ENCODE data around the gene FLOT1.
A peak's percentile ranks its signal among the peaks of the same experiment; 100 is the strongest.

Gene FLOT1

GRCh38 chr6:30685157-30686008 lies 57.1 kb downstream of the FLOT1 start:
- no peak for DNase-seq (ENCODE audit: low read depth)
- peak overlapping the region; percentile 93 for H3K4me3 ChIP-seq (ENCODE audit: low read length)
- TF ChIP-seq CTCF (conservative IDR thresholded peaks at IDR 0.05; ENCODE audit: low read length) = peak; percentile 46

- peak; percentile 31 for DNase-seq (ENCODE audit: low read depth)
Observed at GRCh38 chr6:30684386-30685156, 57.9 kb downstream of the FLOT1 start.

GRCh38 chr6:30683980-30684338 lies 58.5 kb downstream of the FLOT1 start:
- TF ChIP-seq CTCF (conservative IDR thresholded peaks at IDR 0.05; ENCODE audit: low read length) = no peak
- H3K4me3 ChIP-seq (ENCODE audit: low read length) = peak overlapping the region; percentile 93
- no peak for DNase-seq (ENCODE audit: low read depth)

More at GRCh38 chr6:30684386-30685156, 57.9 kb downstream of the FLOT1 start:
- TF ChIP-seq CTCF (conservative IDR thresholded peaks at IDR 0.05; ENCODE audit: low read length) = no peak
- H3K4me3 ChIP-seq (ENCODE audit: low read length) = peak overlapping the region; percentile 93

GRCh38 chr6:30683183-30683979 lies 59.1 kb downstream of the FLOT1 start:
- TF ChIP-seq CTCF (conservative IDR thresholded peaks at IDR 0.05; ENCODE audit: low read length) = no peak
- H3K4me3 ChIP-seq (ENCODE audit: low read length) = peak overlapping the region; percentile 93

GRCh38 chr6:30682143-30683117 lies 60.1 kb downstream of the FLOT1 start:
- peak; percentile 87 for DNase-seq (ENCODE audit: low read depth)
- peak overlapping the region; percentile 93 for H3K4me3 ChIP-seq (ENCODE audit: low read length)
- no peak for TF ChIP-seq CTCF (conservative IDR thresholded peaks at IDR 0.05; ENCODE audit: low read length)

More at GRCh38 chr6:30683183-30683979, 59.1 kb downstream of the FLOT1 start:
- DNase-seq (ENCODE audit: low read depth) = no peak

- no peak for TF ChIP-seq CTCF (conservative IDR thresholded peaks at IDR 0.05; ENCODE audit: low read length)
- DNase-seq (ENCODE audit: low read depth) = no peak
- peak overlapping the region; percentile 93 for H3K4me3 ChIP-seq (ENCODE audit: low read length)
Observed at GRCh38 chr6:30681766-30682142, 60.7 kb downstream of the FLOT1 start.
